HEK293 (cell line): ENCODE measurements around the gene CAMTA2.

Experiments
- FEZF1 ChIP-seq: fragments of 450-650 bp; formaldehyde crosslinking; IDR thresholded peaks from 2 replicates; pipeline ENCODE4 v1.5.1; 2016; ENCODE audit warnings: missing biosample characterization, missing genetic modification characterization
- HOXC10 ChIP-seq: sonication (generic); formaldehyde crosslinking; IDR thresholded peaks from 2 replicates; pipeline ENCODE4 v1.8.1; 2023; ENCODE audit warnings: mild to moderate bottlenecking, missing genetic modification reagents
- KLF8 ChIP-seq: fragments of 450-650 bp; formaldehyde crosslinking; IDR thresholded peaks from 2 replicates; pipeline ENCODE4 v1.5.1; 2016; ENCODE audit warnings: missing biosample characterization, missing genetic modification characterization
- PRDM1 ChIP-seq: fragments of 450-650 bp; formaldehyde crosslinking; IDR thresholded peaks from 2 replicates; pipeline ENCODE4; 2016; ENCODE audit warnings: missing biosample characterization, missing genetic modification characterization
- PRDM2 ChIP-seq: fragments of 450-650 bp; formaldehyde crosslinking; IDR thresholded peaks from 2 replicates; pipeline ENCODE4 v1.5.1; 2016; ENCODE audit warnings: missing biosample characterization, missing genetic modification characterization, borderline replicate concordance
- WT1 ChIP-seq: fragments of 450-650 bp; formaldehyde crosslinking; IDR thresholded peaks from 2 replicates; pipeline ENCODE4 v1.5.1; 2016; ENCODE audit warnings: missing biosample characterization, missing genetic modification characterization
- ZBTB21 ChIP-seq: fragments of 450-650 bp; formaldehyde crosslinking; IDR thresholded peaks from 2 replicates; pipeline ENCODE4 v1.5.1; 2017; ENCODE audit warnings: missing biosample characterization, missing genetic modification characterization
- ZBTB49 ChIP-seq: fragments of 450-650 bp; formaldehyde crosslinking; IDR thresholded peaks from 2 replicates; pipeline ENCODE4 v1.5.1; 2016; ENCODE audit warnings: missing biosample characterization, missing genetic modification characterization, low read depth
- ZNF133 ChIP-seq: fragments of 450-650 bp; formaldehyde crosslinking; IDR thresholded peaks from 2 replicates; pipeline ENCODE4 v1.5.1; 2016; ENCODE audit warnings: missing biosample characterization, missing genetic modification characterization
- ZNF174 ChIP-seq: fragments of 450-650 bp; formaldehyde crosslinking; IDR thresholded peaks from 2 replicates; pipeline ENCODE4 v1.5.0; 2017; ENCODE audit warnings: missing biosample characterization, mild to moderate bottlenecking, missing genetic modification characterization
- ZNF211 ChIP-seq: fragments of 450-650 bp; formaldehyde crosslinking; IDR thresholded peaks from 2 replicates; pipeline ENCODE4 v1.5.1; 2016; ENCODE audit warnings: low read depth, missing biosample characterization, missing genetic modification characterization
- ZNF23 ChIP-seq: fragments of 450-650 bp; formaldehyde crosslinking; IDR thresholded peaks from 2 replicates; pipeline ENCODE4 v1.5.1; 2016; ENCODE audit warnings: missing biosample characterization, missing genetic modification characterization, borderline replicate concordance
- ZNF26 ChIP-seq: fragments of 450-650 bp; formaldehyde crosslinking; IDR thresholded peaks from 2 replicates; pipeline ENCODE4 v1.5.1; 2016; ENCODE audit warnings: missing biosample characterization, missing genetic modification characterization
- ZNF398 ChIP-seq: fragments of 450-650 bp; formaldehyde crosslinking; IDR thresholded peaks from 2 replicates; pipeline ENCODE4 v1.5.1; 2017; ENCODE audit warnings: missing biosample characterization, missing genetic modification characterization
- ZNF449 ChIP-seq: fragments of 450-650 bp; formaldehyde crosslinking; IDR thresholded peaks from 2 replicates; pipeline ENCODE4 v1.5.1; 2017; ENCODE audit warnings: missing biosample characterization, mild to moderate bottlenecking, missing genetic modification characterization, moderate library complexity
- ZNF48 ChIP-seq: fragments of 450-650 bp; formaldehyde crosslinking; IDR thresholded peaks from 2 replicates; pipeline ENCODE4 v1.5.1; 2016; ENCODE audit warnings: missing biosample characterization, missing genetic modification characterization
- ZNF544 ChIP-seq: fragments of 450-650 bp; formaldehyde crosslinking; IDR thresholded peaks from 2 replicates; pipeline ENCODE4 v1.5.0; 2017; ENCODE audit warnings: missing biosample characterization, missing genetic modification characterization
- ZNF548 ChIP-seq: fragments of 450-650 bp; formaldehyde crosslinking; IDR thresholded peaks from 2 replicates; pipeline ENCODE4 v1.5.1; 2016; ENCODE audit warnings: missing biosample characterization, missing genetic modification characterization
- ZSCAN16 ChIP-seq: fragments of 450-650 bp; formaldehyde crosslinking; IDR thresholded peaks from 2 replicates; pipeline ENCODE4 v1.5.1; 2016; ENCODE audit warnings: missing biosample characterization, missing genetic modification characterization
- TF ChIP-seq, protein P1 (sequence below): fragments of 450-650 bp; formaldehyde crosslinking; IDR thresholded peaks from 2 replicates; pipeline ENCODE4 v1.5.1; 2016; ENCODE audit warnings: missing biosample characterization, missing genetic modification characterization
- TF ChIP-seq, protein P2 (sequence below): fragments of 450-650 bp; formaldehyde crosslinking; IDR thresholded peaks from 2 replicates; pipeline ENCODE4 v1.5.1; 2016; ENCODE audit warnings: missing biosample characterization, missing genetic modification characterization

CAMTA2 gene

GRCh38 chr17:4939796-4940554, 47.5 kb downstream of the CAMTA2 start, which contains the start of the genes RNF167 and SLC25A11 (continued):
- TF ChIP-seq ZNF211 (tag by site-specific recombination) (no peak), ZBTB49 (no peak), WT1 (tag by site-specific recombination) (peak; percentile 38; the same call in 1 of the 2 replicates), ZNF133 (tag by site-specific recombination) (no peak), FEZF1 (tag by site-specific recombination) (no peak), ZNF174 (tag by site-specific recombination) (no peak), ZNF23 (tag by site-specific recombination) (no peak), ZNF544 (tag by site-specific recombination) (no peak), HOXC10 (no peak), ZNF449 (tag by site-specific recombination) (0 out of 2 replicates have a peak, but pooled peaks have one; percentile 13), ZBTB21 (peak; percentile 26; the same call in 1 of the 2 replicates), ZSCAN16 (no peak), ZNF548 (tag by site-specific recombination) (no peak), ZNF398 (tag by site-specific recombination) (peak; percentile 41; the same call in 1 of the 2 replicates), PRDM2 (tag by site-specific recombination) (no peak), ZNF26 (tag by site-specific recombination) (no peak), PRDM1 (tag by site-specific recombination) (peak; percentile 98), KLF8 (peak; percentile 95), ZNF48 (tag by site-specific recombination) (no peak)
- TF ChIP-seq, protein P1, sequence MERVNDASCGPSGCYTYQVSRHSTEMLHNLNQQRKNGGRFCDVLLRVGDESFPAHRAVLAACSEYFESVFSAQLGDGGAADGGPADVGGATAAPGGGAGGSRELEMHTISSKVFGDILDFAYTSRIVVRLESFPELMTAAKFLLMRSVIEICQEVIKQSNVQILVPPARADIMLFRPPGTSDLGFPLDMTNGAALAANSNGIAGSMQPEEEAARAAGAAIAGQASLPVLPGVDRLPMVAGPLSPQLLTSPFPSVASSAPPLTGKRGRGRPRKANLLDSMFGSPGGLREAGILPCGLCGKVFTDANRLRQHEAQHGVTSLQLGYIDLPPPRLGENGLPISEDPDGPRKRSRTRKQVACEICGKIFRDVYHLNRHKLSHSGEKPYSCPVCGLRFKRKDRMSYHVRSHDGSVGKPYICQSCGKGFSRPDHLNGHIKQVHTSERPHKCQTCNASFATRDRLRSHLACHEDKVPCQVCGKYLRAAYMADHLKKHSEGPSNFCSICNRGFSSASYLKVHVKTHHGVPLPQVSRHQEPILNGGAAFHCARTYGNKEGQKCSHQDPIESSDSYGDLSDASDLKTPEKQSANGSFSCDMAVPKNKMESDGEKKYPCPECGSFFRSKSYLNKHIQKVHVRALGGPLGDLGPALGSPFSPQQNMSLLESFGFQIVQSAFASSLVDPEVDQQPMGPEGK (tag by site-specific recombination) = no peak
- TF ChIP-seq, protein P2, sequence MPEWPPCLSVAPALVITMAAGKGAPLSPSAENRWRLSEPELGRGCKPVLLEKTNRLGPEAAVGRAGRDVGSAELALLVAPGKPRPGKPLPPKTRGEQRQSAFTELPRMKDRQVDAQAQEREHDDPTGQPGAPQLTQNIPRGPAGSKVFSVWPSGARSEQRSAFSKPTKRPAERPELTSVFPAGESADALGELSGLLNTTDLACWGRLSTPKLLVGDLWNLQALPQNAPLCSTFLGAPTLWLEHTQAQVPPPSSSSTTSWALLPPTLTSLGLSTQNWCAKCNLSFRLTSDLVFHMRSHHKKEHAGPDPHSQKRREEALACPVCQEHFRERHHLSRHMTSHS (tag by site-specific recombination) = no peak
